Stomach (tissue), 9 donors: ENCODE measurements around the gene SLC41A3. TPM values are rescaled to one million over a fixed set of nuclear protein-coding genes. Genes with fewer than 3 reads are reported as not detected.

Experiments
- DNase-seq, 2 donors: peaks; one replicate each; pipeline versions ENCODE4 v3.0.0 to v3.0.0-alpha.2; 2013 to 2019
- H3K27ac ChIP-seq, 5 donors: fragments of 200-600 bp in 4 of 5; sonication (generic) in 4 of 5; one replicate each; pipeline ENCODE4 v1.5.1; 2013 to 2019; ENCODE audit warnings: mild to moderate bottlenecking in 1 of 5, moderate library complexity in 1 of 5
- H3K27me3 ChIP-seq, 3 donors: fragments of 200-600 bp; sonication (generic); one replicate each; pipeline ENCODE4 v1.5.1; 2017 to 2019; ENCODE audit warnings: mixed run types in 1 of 3
- H3K36me3 ChIP-seq, 4 donors: fragments of 200-600 bp; sonication (generic); 1 replicate in 3 of 4; 2 replicates in 1 of 4; pipeline ENCODE4 v1.5.1; 2016 to 2019
- H3K4me1 ChIP-seq, 4 donors: fragments of 200-600 bp; sonication (generic); one replicate each; pipeline ENCODE4 v1.5.1; 2016 to 2019
- H3K4me3 ChIP-seq, 4 donors: fragments of 200-600 bp; sonication (generic) in 3 of 4; one replicate each; pipeline ENCODE4 v1.5.1; 2016 to 2019; ENCODE audit warnings: mild to moderate bottlenecking in 1 of 4
- H3K9me3 ChIP-seq, 4 donors: fragments of 200-600 bp; sonication (generic); one replicate each; pipeline ENCODE4 v1.5.1; 2016 to 2019
- EP300 ChIP-seq: sonication (generic); formaldehyde crosslinking; IDR thresholded peaks from one replicate; pipeline ENCODE4 v1.6.1; 2017; ENCODE audit warnings: antibody characterized with exemption
- POLR2A ChIP-seq, 4 donors: fragments of 450-650 bp; IDR thresholded peaks; one replicate each; pipeline ENCODE4 v1.6.1; 2016; ENCODE audit warnings: antibody characterized with exemption in 4 of 4, control low read depth in 2 of 4, mild to moderate bottlenecking in 1 of 4, moderate library complexity in 1 of 4
- POLR2AphosphoS5 ChIP-seq, 3 donors: sonication (generic); formaldehyde crosslinking; IDR thresholded peaks; one replicate each; pipeline ENCODE4 v1.6.1; 2016; ENCODE audit warnings: antibody characterized with exemption in 3 of 3
- WGBS, 5 donors: extraction: QIAGEN DNeasy Blood & Tissue Kit in 3 of 5; methylation state at CpG; one replicate each; pipeline versions ENCODE4 v1.1.5 to v1.1.7; 2013 to 2018; 5-methylcytosine and 5-hydroxymethylcytosine counted together
- intact Hi-C: fragments of 100-400 bp; cut with DNase I; formaldehyde crosslinking; loops from one replicate; pipeline ENCODE4 v1.15.1; 2023; ENCODE audit warnings: low total_unique reads
- polyA plus RNA-seq, 3 donors: library from polyadenylated mRNA; stranded (reverse); fragments of 200-250 nt; gene quantifications; one replicate each; pipeline ENCODE4 v1.2.3, GENCODE V29; 2013
- total RNA-seq, 5 donors: library from RNA; depleted of rRNA; stranded (reverse); fragments of >200 nt; gene quantifications; one replicate each; pipeline versions ENCODE4 v1.1.0 to v1.2.3, GENCODE V29; 2014 to 2016
- TF ChIP-seq, protein P1 (sequence below), 7 experiments: fragments of 450-650 bp in 4 of 7; fragments of 200-600 bp in 3 of 7; sonication (generic) in 3 of 7; IDR thresholded peaks; one replicate each; pipeline ENCODE4 v1.5.1; 2016 to 2019; ENCODE audit warnings: antibody characterized with exemption in 7 of 7, control low read depth in 2 of 7, mild to moderate bottlenecking in 1 of 7
- donor health status: healthy with polysubstance abuse.
- donor health status: Bipolar disorder and iron deficiency.
- donor health status: healthy.

The SLC41A3 gene
- total and polyA plus RNA-seq, 8 donors = 15.4 to 81.7 (median 27.9) TPM

- peaks cover 0 to 50% (median 4%) of the 10 kb centered on the region in 4 donors for H3K36me3 ChIP-seq
- no peaks in the 10 kb centered on the region for H3K27me3 ChIP-seq
- no peak for TF ChIP-seq EP300
- no peak for TF ChIP-seq POLR2A (IDR thresholded peaks at IDR 0.05)
- TF ChIP-seq POLR2AphosphoS5 (IDR thresholded peaks at IDR 0.05) = no peak
- TF ChIP-seq, protein P1, sequence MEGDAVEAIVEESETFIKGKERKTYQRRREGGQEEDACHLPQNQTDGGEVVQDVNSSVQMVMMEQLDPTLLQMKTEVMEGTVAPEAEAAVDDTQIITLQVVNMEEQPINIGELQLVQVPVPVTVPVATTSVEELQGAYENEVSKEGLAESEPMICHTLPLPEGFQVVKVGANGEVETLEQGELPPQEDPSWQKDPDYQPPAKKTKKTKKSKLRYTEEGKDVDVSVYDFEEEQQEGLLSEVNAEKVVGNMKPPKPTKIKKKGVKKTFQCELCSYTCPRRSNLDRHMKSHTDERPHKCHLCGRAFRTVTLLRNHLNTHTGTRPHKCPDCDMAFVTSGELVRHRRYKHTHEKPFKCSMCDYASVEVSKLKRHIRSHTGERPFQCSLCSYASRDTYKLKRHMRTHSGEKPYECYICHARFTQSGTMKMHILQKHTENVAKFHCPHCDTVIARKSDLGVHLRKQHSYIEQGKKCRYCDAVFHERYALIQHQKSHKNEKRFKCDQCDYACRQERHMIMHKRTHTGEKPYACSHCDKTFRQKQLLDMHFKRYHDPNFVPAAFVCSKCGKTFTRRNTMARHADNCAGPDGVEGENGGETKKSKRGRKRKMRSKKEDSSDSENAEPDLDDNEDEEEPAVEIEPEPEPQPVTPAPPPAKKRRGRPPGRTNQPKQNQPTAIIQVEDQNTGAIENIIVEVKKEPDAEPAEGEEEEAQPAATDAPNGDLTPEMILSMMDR (IDR thresholded peaks at IDR 0.05) = no peak
- H3K4me3 ChIP-seq = no peak overlapping the region
- peaks cover 0 to under 1% (median 0%) of the 10 kb centered on the region in 4 donors for H3K4me1 ChIP-seq
- WGBS, 5 donors = 84 to 93% (median 90%) methylated on average over 3 to 8 of the region's 8 CpGs
- H3K27ac ChIP-seq = no peak overlapping the region
- DNase-seq = no peak
- H3K9me3 ChIP-seq = no peaks in the 10 kb centered on the region
- intact Hi-C loops = no loop called here
Measured at GRCh38 chr3:126107957-126108675, 24.2 kb upstream of the SLC41A3 start.

DNA sequence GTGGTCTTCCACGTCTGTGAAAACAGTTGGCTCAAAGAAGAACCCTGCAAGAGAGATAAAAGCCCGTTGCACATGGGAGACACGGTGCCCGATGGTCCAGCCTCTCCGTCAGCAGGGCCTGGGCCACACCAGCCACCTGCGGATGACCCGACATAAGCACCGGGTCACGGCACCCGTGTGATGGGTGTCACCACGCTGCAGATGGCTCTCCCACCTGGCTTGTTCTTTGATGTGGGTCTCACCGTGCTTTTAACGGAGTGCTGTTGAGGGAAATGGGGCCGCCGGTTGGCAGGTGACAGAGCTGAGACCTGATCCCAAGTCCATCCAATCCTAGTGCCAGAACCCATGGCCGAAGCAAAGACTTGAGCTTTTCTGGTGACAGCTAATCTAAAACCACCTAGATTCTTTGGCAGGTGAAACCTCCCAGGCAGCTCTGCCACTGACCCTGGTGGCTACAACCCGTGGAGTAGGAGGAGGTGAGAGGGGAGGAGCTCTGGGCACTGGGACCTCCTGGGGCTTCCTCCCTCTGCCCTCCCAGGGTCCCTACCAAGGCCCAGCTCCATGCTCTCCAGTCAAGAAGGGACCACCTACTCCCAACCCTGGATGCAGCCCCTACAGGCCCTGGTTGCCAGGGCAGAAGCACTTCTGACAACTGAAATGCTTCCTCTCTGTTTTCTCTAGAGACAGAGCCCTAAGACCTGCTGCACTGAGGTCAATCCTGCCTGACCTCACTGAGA, 23.4 kb upstream of the SLC41A3 start:
- 82 to 89% (median 83%) methylated on average over 17 of the region's 17 CpGs for WGBS, 5 donors
- Histone ChIP-seq H3K9me3 (no peaks in the 10 kb centered on the region), H3K4me1 (peaks cover 0 to 7% (median 2%) of the 10 kb centered on the region in 4 donors), H3K4me3 (no peak overlapping the region), H3K27me3 (no peaks in the 10 kb centered on the region), H3K27ac (no peak overlapping the region), H3K36me3 (peaks cover 0 to 50% (median 4%) of the 10 kb centered on the region in 4 donors)
- no peak for DNase-seq
- intact Hi-C loops = no loop called here
- TF ChIP-seq, protein P1 (IDR thresholded peaks at IDR 0.05) = no peak

- intact Hi-C loops = no loop called here
- no peak for DNase-seq
- 89 to 94% (median 91%) methylated on average over 18 to 21 of the region's 21 CpGs for WGBS, 5 donors
Measured at GRCh38 chr3:126106336-126107202, 22.6 kb upstream of the SLC41A3 start.

More at GRCh38 chr3:126106336-126107202, 22.6 kb upstream of the SLC41A3 start:
- Histone ChIP-seq H3K27ac (no peak overlapping the region), H3K4me3 (no peak overlapping the region), H3K9me3 (no peaks in the 10 kb centered on the region), H3K36me3 (peaks cover 0 to 50% (median 4%) of the 10 kb centered on the region in 4 donors), H3K27me3 (no peaks in the 10 kb centered on the region), H3K4me1 (peaks cover 0 to 14% (median 5%) of the 10 kb centered on the region in 4 donors)
- no peak for TF ChIP-seq POLR2AphosphoS5 (IDR thresholded peaks at IDR 0.05)
- TF ChIP-seq, protein P1 (IDR thresholded peaks at IDR 0.05) = no peak
- TF ChIP-seq POLR2A (IDR thresholded peaks at IDR 0.05) = no peak
